Left lung (tissue), 10 donors: Measurements from ENCODE around the gene TRPM2. TPM values are rescaled to one million over a fixed set of nuclear protein-coding genes. Genes with fewer than 3 reads are reported as not detected.
A peak's percentile ranks its signal among the peaks of the same experiment; 100 is the strongest.

Experiments used
- ATAC-seq: fragments of 200-7000 bp; cut with Tn5 transposase; one replicate; pipeline ENCODE4 v1.9.1; 2020; ENCODE audit warnings: moderate library complexity
- DNase-seq, 4 donors: peaks; one replicate each; pipeline ENCODE4 v3.0.0-alpha.2; 2013 to 2020
- H3K27ac ChIP-seq, 2 donors: fragments of 200-600 bp; sonication (generic) in 1 of 2; one replicate each; pipeline versions ENCODE4 v1.5.0 to v1.8.0; 2020 to 2021
- H3K27me3 ChIP-seq, 2 donors: fragments of 200-600 bp; sonication (generic) in 1 of 2; one replicate each; pipeline versions ENCODE4 v1.5.0 to v1.8.0; 2020 to 2021
- H3K36me3 ChIP-seq, 2 donors: fragments of 200-600 bp; sonication (generic) in 1 of 2; one replicate each; pipeline versions ENCODE4 v1.5.0 to v1.8.0; 2020 to 2021
- H3K4me1 ChIP-seq, 2 donors: fragments of 200-600 bp; one replicate each; pipeline ENCODE4 v1.8.0; 2021
- H3K4me3 ChIP-seq, 2 donors: fragments of 200-600 bp; sonication (generic) in 1 of 2; one replicate each; pipeline versions ENCODE4 v1.5.0 to v1.8.0; 2020 to 2021; ENCODE audit warnings: mild to moderate bottlenecking in 1 of 2
- H3K9me3 ChIP-seq, 2 donors: fragments of 200-600 bp; sonication (generic) in 1 of 2; one replicate each; pipeline versions ENCODE4 v1.5.0 to v1.8.0; 2020 to 2021
- intact Hi-C, 2 donors: fragments of 100-400 bp; cut with DNase I; formaldehyde crosslinking; loops; one replicate each; pipeline versions ENCODE4 v1.11.2 to v1.14.2; 2022
- polyA plus RNA-seq, 6 donors: library from polyadenylated mRNA; unstranded; fragments of 120-200 nt; gene quantifications; one replicate each; pipeline ENCODE4 v1.2.1, GENCODE V29; 2013; ENCODE audit not compliant: insufficient read length in 6 of 6
- total RNA-seq, 2 donors: library from RNA; stranded (reverse); fragmentation: NEBNext Ultra II Directional; extraction: Animal tissue kit (Norgen Biotek cat#: 25700); gene quantifications; one replicate each; pipeline ENCODE4 v1.2.1, GENCODE V29; 2021
- TF ChIP-seq, protein P1 (sequence below), 2 donors: fragments of 200-600 bp; sonication (generic) in 1 of 2; IDR thresholded peaks; one replicate each; pipeline versions ENCODE4 v1.5.0 to v1.8.0; 2021; ENCODE audit warnings: antibody characterized with exemption in 2 of 2
- donor health status: DM: no; HTN: yes; CAD: no.
- donor health status: DM: no; HTN: no; CAD: no.

TRPM2 gene
- total and polyA plus RNA-seq, 8 donors, result 1.2 to 25.6 (median 1.6) TPM

- intact Hi-C loops, result no loop called here
- peak in 1 of 4 donors; percentile 65 for DNase-seq
- Histone ChIP-seq H3K4me1 (no peaks in the 10 kb centered on the region), H3K27me3 (no peaks in the 10 kb centered on the region), H3K9me3 (no peaks in the 10 kb centered on the region), H3K36me3 (no peaks in the 10 kb centered on the region), H3K27ac (no peak overlapping the region), H3K4me3 (no peak overlapping the region)
- ATAC-seq, result no peak
- TF ChIP-seq, protein P1, sequence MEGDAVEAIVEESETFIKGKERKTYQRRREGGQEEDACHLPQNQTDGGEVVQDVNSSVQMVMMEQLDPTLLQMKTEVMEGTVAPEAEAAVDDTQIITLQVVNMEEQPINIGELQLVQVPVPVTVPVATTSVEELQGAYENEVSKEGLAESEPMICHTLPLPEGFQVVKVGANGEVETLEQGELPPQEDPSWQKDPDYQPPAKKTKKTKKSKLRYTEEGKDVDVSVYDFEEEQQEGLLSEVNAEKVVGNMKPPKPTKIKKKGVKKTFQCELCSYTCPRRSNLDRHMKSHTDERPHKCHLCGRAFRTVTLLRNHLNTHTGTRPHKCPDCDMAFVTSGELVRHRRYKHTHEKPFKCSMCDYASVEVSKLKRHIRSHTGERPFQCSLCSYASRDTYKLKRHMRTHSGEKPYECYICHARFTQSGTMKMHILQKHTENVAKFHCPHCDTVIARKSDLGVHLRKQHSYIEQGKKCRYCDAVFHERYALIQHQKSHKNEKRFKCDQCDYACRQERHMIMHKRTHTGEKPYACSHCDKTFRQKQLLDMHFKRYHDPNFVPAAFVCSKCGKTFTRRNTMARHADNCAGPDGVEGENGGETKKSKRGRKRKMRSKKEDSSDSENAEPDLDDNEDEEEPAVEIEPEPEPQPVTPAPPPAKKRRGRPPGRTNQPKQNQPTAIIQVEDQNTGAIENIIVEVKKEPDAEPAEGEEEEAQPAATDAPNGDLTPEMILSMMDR (IDR thresholded peaks at IDR 0.05), result no peak
Observed at GRCh38 chr21:44480200-44481053, 127.0 kb downstream of the TRPM2 start.

DNA sequence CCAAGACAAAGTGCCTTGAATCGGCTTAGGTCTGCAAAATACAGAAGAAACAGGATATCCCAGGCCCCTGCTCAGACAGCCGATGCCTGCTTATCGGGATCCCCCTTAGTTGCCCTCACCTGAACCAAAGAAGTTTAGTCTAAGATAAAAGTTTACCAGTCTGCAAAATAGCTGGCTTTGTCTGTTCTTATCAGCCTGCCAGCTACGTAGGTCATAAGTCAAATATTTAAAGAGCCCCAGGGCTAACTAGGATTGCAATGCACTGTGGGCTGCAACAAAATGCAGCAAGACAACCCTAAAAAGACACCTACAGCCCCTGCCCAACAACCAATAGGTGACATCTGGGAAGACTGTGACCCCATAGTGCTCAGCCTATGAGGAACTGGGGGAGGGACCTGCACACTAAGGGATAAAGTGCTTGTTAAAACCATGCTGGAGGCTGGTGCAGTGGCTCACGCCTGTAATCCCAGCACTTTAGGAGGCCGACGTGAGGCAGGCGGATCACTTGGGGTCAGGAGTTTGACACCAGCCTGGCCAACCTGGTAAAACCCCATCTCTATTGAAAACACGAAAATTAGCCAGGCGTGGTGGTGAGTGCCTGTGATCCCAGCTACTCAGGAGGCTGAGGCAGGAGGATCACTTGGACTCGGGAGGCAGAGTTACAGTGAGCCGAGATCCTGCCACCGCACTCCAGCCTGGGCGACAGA, 129.3 kb downstream of the TRPM2 start:
- TF ChIP-seq, protein P1 (IDR thresholded peaks at IDR 0.05), result no peak
- Histone ChIP-seq H3K27me3 (no peaks in the 10 kb centered on the region), H3K27ac (no peak overlapping the region), H3K4me1 (no peaks in the 10 kb centered on the region), H3K4me3 (no peak overlapping the region), H3K9me3 (no peaks in the 10 kb centered on the region), H3K36me3 (no peaks in the 10 kb centered on the region)
- intact Hi-C loops, result no loop called here
- no peak for DNase-seq
- ATAC-seq, result no peak

DNA sequence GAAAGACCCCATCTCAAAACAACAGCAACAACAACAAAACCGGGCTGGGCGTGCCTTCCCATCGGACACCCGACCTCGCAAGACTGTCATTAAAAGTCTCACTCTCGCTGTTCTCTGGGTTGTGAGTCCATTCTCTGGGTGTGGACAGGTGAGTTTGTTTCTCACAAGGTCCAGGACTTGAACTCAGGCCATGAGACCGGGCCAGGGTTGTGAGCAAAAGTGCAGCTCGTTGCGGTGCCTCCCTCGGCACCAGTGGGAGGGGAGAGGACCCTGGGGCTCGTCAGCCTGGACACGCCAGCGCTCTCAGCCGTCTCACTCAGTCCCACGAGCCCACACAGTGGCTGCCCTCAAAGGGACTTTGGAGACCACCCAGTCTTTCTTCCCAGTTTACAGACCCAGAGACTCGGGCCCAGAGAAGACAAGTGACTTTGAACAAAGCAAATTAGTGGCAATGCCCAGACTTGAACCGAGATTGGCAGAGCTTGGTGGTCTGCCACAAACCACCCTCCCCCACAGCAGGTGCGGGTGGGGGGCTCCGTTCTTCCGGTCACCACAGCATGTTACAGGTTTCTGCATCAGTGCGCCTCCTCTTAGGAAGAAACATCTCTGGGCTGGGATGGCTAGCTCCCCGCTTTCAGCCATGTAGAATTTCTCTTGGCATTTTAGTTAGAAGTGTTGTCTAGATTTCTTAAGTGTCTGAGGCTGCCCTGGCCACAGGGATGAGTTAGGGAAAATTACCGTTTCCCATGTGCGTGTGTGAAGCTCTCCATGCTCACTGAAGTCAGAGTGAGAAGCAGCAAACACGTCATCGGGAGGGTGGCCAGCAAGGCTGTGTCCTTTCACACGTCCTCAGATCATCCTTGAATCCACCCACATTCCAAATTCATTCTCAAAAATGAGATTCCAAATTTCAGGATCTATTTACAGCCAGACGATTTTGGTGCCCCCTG, 130.1 kb downstream of the TRPM2 start:
- Histone ChIP-seq H3K9me3 (peaks cover 0 to 4% of the 10 kb centered on the region in 2 donors), H3K4me3 (no peak overlapping the region), H3K27me3 (no peaks in the 10 kb centered on the region), H3K36me3 (no peaks in the 10 kb centered on the region), H3K27ac (no peak overlapping the region), H3K4me1 (no peaks in the 10 kb centered on the region)
- no peak for ATAC-seq
- intact Hi-C loops, result no loop called here
- no peak for DNase-seq
- TF ChIP-seq, protein P1 (IDR thresholded peaks at IDR 0.05), result no peak

- Histone ChIP-seq H3K36me3 (no peaks in the 10 kb centered on the region), H3K4me3 (no peak overlapping the region), H3K27me3 (no peaks in the 10 kb centered on the region), H3K27ac (no peak overlapping the region), H3K4me1 (no peaks in the 10 kb centered on the region), H3K9me3 (peaks cover 0 to 4% of the 10 kb centered on the region in 2 donors)
- TF ChIP-seq, protein P1 (IDR thresholded peaks at IDR 0.05), result no peak
- ATAC-seq, result no peak
- intact Hi-C loops, result no loop called here
- DNase-seq, result no peak
Observed at GRCh38 chr21:44484498-44485253, 131.3 kb downstream of the TRPM2 start.
